Endothelial cell of umbilical vein (primary cell): ENCODE data around the gene YBX3. TPM values are rescaled to one million over a fixed set of nuclear protein-coding genes. Genes with fewer than 3 reads are reported as not detected.

Source experiments
- BruUV-seq: library from RNA; stranded (reverse); fragments of 400-500 nt; replicated peaks from 2 replicates; lab custom pipeline; 2021; lab: Mats Ljungman, UMichigan
- CTCF ChIA-PET: fragments of 300-600, 350-600 bp; sonication (Branson Sonifier 250); formaldehyde crosslinking; loops from one replicate; lab custom pipeline; 2021; ENCODE audit warnings: antibody characterized with exemption, inconsistent platforms; lab: Charles Lee
- POLR2A ChIA-PET: fragments of 300-600, 350-600 bp; sonication (Branson Sonifier 250); formaldehyde crosslinking; loops from one replicate; lab custom pipeline; 2021; ENCODE audit warnings: antibody characterized with exemption, inconsistent platforms; lab: Charles Lee
- DNase-seq: peaks from one replicate; pipeline ENCODE4 v3.0.0-alpha.2; 2011; ENCODE audit warnings: low read depth, low spot score
- FAIRE-seq: peaks from 2 replicates; lab custom pipeline; 2011; peaks lifted over from hg19 to GRCh38; lab: Jason Lieb, UNC
- H2AFZ ChIP-seq: 2 replicates; pipeline ENCODE4 v1.6.0; 2012; ENCODE audit warnings: low read depth, low read length, control low read depth, inconsistent platforms
- H3K27ac ChIP-seq: 2 replicates; pipeline ENCODE4 v1.5.1; 2011; ENCODE audit warnings: low read depth, mild to moderate bottlenecking, control low read depth, low read length, moderate library complexity; ENCODE audit not compliant: insufficient read depth
- H3K27me3 ChIP-seq, 2 experiments: 2 replicates each; pipeline versions ENCODE4 v1.6.0 to v1.6.1; 2011; ENCODE audit warnings: low read length in 2 of 2, mixed read lengths in 1 of 2; ENCODE audit not compliant: control insufficient read depth in 2 of 2, insufficient read depth in 2 of 2
- H3K36me3 ChIP-seq, 2 experiments: 2 replicates in 1 of 2; 3 replicates in 1 of 2; pipeline ENCODE4 v1.5.1; 2011; ENCODE audit warnings: low read length in 2 of 2, mild to moderate bottlenecking in 1 of 2, moderate library complexity in 1 of 2; ENCODE audit not compliant: control insufficient read depth in 2 of 2, insufficient read depth in 2 of 2; ENCODE audit errors: extremely low read depth in 1 of 2
- H3K4me1 ChIP-seq: 3 replicates; pipeline ENCODE4 v1.5.1; 2011; ENCODE audit warnings: mild to moderate bottlenecking, low read length; ENCODE audit not compliant: control insufficient read depth, insufficient read depth; ENCODE audit errors: extremely low read depth
- H3K4me2 ChIP-seq: 2 replicates; pipeline ENCODE4 v1.6.1; 2011; ENCODE audit warnings: low read length, control low read depth, mixed read lengths; ENCODE audit not compliant: insufficient read depth
- H3K4me3 ChIP-seq, 3 experiments: fragments of 200-600 bp in 1 of 3; sonication (generic), shearing (Covaris generic) in 1 of 3; replicated peaks in 1 of 3; 2 replicates each; pipeline ENCODE4 v1.5.1; 2011 to 2016; ENCODE audit warnings: control low read depth in 3 of 3, low read length in 3 of 3, mild to moderate bottlenecking in 2 of 3, inconsistent platforms in 1 of 3, low read depth in 1 of 3, moderate library complexity in 1 of 3; ENCODE audit not compliant: insufficient read depth in 1 of 3
- H3K79me2 ChIP-seq: 2 replicates; pipeline ENCODE4 v1.6.0; 2012; ENCODE audit warnings: low read length, inconsistent platforms; ENCODE audit not compliant: control insufficient read depth, insufficient read depth
- H3K9ac ChIP-seq: replicated peaks from 2 replicates; pipeline ENCODE3; 2011; ENCODE audit warnings: low read length, control low read depth; ENCODE audit not compliant: insufficient read depth; ENCODE audit errors: extremely low read depth
- H3K9me1 ChIP-seq: replicated peaks from 3 replicates; pipeline ENCODE4 v1.6.0; 2011; ENCODE audit warnings: mild to moderate bottlenecking, low read length; ENCODE audit not compliant: control insufficient read depth, insufficient read depth; ENCODE audit errors: extremely low read depth
- H3K9me3 ChIP-seq: replicated peaks from 2 replicates; pipeline ENCODE4 v1.5.1; 2012; ENCODE audit warnings: low read length, inconsistent platforms; ENCODE audit not compliant: control insufficient read depth, insufficient read depth
- H4K20me1 ChIP-seq: replicated peaks from 2 replicates; pipeline ENCODE3; 2011; ENCODE audit warnings: mild to moderate bottlenecking, low read length; ENCODE audit not compliant: control insufficient read depth, insufficient read depth; ENCODE audit errors: extremely low read depth
- FOS ChIP-seq: IDR thresholded peaks from 2 replicates; pipeline ENCODE4 v1.6.1; 2011; ENCODE audit warnings: mild to moderate bottlenecking, low read length, moderate library complexity, borderline replicate concordance; ENCODE audit not compliant: insufficient read depth
- GATA2 ChIP-seq: IDR thresholded peaks from 2 replicates; pipeline ENCODE4 v1.7.0; 2011; ENCODE audit warnings: low read depth, mild to moderate bottlenecking, moderate library complexity, mixed read lengths, low read length; ENCODE audit not compliant: insufficient read length, insufficient read depth
- POLR2A ChIP-seq: IDR thresholded peaks from 2 replicates; pipeline ENCODE4 v1.6.1; 2012; ENCODE audit warnings: low read depth, mild to moderate bottlenecking, control low read depth, low read length
- POLR2AphosphoS5 ChIP-seq: IDR thresholded peaks from 2 replicates; pipeline ENCODE4 v1.6.1; 2012; ENCODE audit warnings: low read depth, mild to moderate bottlenecking, control low read depth, low read length, moderate library complexity; ENCODE audit not compliant: insufficient read depth
- dilution Hi-C: fragments of 300-500 bp; cut with MboI; formaldehyde crosslinking; loops from one replicate; pipeline ENCODE4 v1.15.0; 2019; ENCODE audit warnings: low sequenced_read_pairs; ENCODE audit not compliant: extremely low pct_ligation_motif_present
- intact Hi-C: fragments of 100-400 bp; cut with micrococcal nuclease; formaldehyde crosslinking; loops from one replicate; pipeline ENCODE4 v1.10.0; 2022
- polyA plus RNA-seq, 4 experiments: library from polyadenylated mRNA; depleted of rRNA in 3 of 4; stranded (reverse) in 3 of 4; unstranded in 1 of 4; fragments of >200 nt; gene quantifications; 2 replicates each; pipeline versions ENCODE4 v1.2.1 to v1.2.3, GENCODE V29; 2011 to 2012; ENCODE audit warnings: missing spikeins in 1 of 4
- total RNA-seq: library from RNA; stranded (reverse); gene quantifications from 2 replicates; pipeline ENCODE4 v1.2.3, GENCODE V29; 2021
- TF ChIP-seq, protein P1 (sequence below), 2 donors: IDR thresholded peaks; 1 replicate in 1 of 2; 2 replicates in 1 of 2; pipeline ENCODE4 v1.5.1; 2011; ENCODE audit warnings: low read length in 2 of 2, mild to moderate bottlenecking in 2 of 2, moderate library complexity in 2 of 2, control low read depth in 1 of 2, inconsistent platforms in 1 of 2, low read depth in 1 of 2; ENCODE audit not compliant: insufficient read depth in 1 of 2; ENCODE audit errors: extremely low read depth in 1 of 2

YBX3 gene
- total and polyA plus RNA-seq, 2 donors (not counting 3 experiments of a cell fraction or from before 2014, with no cell fraction given), result 137 to 441 TPM

DNA sequence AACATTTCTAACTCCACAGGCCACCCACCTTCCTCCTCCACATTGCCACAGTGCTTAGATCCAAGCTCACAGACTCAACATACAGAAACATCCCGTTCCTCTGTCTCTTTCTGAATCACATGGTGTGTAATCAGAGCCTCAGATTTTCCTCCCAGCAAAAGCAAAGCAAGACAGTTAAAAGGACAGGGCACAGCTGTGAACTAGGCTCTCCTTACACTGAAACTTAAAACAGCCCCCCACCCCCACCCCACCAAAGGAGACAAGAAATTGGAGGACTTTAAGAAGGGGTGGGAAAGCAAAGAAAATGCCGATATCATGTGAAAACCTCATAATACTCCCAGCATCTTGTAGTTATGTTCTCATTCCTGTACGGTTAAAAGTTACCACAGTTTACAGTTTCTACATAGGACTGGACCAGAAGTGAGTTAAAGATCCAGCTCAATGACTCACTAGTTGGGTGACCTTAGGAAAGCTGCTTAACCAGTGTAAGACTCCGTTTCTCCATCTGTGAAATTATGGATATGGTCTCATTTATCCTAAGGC lies 4.8 kb downstream of the YBX3 start:
- Histone ChIP-seq H3K4me1 (peaks cover 63% of the 10 kb centered on the region), H3K27me3 (no peaks in the 10 kb centered on the region), H2AFZ (no peak overlapping the region), H3K36me3 (peaks cover 3 to 12% of the 10 kb centered on the region in 2 experiments), H3K27ac (peak overlapping the region; percentile 82), H3K9ac (peak overlapping the region; percentile 99), H3K4me3 (peak overlapping the region in 2 of 3 experiments; percentile 8 to 88), H3K9me1 (no peaks in the 10 kb centered on the region), H4K20me1 (peaks cover 4% of the 10 kb centered on the region), H3K4me2 (peak overlapping the region; percentile 90), H3K9me3 (no peaks in the 10 kb centered on the region), H3K79me2 (peaks cover 91% of the 10 kb centered on the region)
- FAIRE-seq (peak; percentile 24), DNase-seq (peak; percentile 69)
- dilution Hi-C loops, result no loop called here
- TF ChIP-seq POLR2A (no peak), GATA2 (peak; percentile 27), FOS (peak; percentile 55)
- intact Hi-C loops, result no loop called here
- POLR2A ChIA-PET, result no interaction called here
- CTCF ChIA-PET, result interaction anchor here (0.9 to 4.3 kb wide), 4 partner anchors 13 to 77 kb away, joined by 3 to 49 read pairs (median 5); no protein-coding TSS in a partner anchor
- no TSS peak for BruUV-seq

DNA sequence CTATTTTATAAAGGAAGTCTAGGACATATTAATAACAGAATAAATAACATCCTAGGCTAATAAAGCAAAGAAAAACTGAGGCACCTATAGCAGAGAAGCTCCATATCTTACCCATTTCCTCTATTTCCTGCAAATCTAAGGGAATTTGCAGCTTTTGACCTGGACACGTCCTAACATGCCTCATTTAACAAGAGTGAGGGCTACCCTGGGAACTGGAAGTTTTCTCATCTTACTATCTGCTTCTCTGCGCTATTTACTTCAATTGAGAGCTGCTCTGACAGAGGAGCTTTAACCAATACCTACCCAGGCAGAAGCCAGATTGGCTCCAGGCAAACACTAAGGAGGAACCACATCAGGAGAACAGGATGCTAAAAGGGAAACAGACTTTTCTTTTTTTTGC lies 5.7 kb downstream of the YBX3 start:
- BruUV-seq, result no TSS peak
- Histone ChIP-seq H4K20me1 (peaks cover 4% of the 10 kb centered on the region), H3K27me3 (no peaks in the 10 kb centered on the region), H3K79me2 (peaks cover 91% of the 10 kb centered on the region), H3K9me3 (no peaks in the 10 kb centered on the region), H2AFZ (no peak overlapping the region), H3K4me2 (peak overlapping the region; percentile 90), H3K9ac (peak overlapping the region; percentile 99), H3K9me1 (no peaks in the 10 kb centered on the region), H3K27ac (peak overlapping the region; percentile 82), H3K4me1 (peaks cover 63% of the 10 kb centered on the region), H3K4me3 (peak overlapping the region in 1 of 3 experiments; percentile 42), H3K36me3 (peaks cover 4 to 13% of the 10 kb centered on the region in 2 experiments)
- ChIA-PET CTCF (interaction anchor here (0.6 to 4.3 kb wide), 7 partner anchors 11 to 967 kb away, joined by 3 to 49 read pairs (median 3); no protein-coding TSS in a partner anchor), POLR2A (interaction anchor here (0.6 to 1.1 kb wide), 2 partner anchors 19 to 22 kb away, joined by 3 read pairs; no protein-coding TSS in a partner anchor)
- intact Hi-C loops (loop anchor here (2.0 kb wide), 1 partner anchor 43 kb away; the partner anchor contains the start of gene STYK1), dilution Hi-C loops (no loop called here)
- no peak for FAIRE-seq
- TF ChIP-seq, protein P1, sequence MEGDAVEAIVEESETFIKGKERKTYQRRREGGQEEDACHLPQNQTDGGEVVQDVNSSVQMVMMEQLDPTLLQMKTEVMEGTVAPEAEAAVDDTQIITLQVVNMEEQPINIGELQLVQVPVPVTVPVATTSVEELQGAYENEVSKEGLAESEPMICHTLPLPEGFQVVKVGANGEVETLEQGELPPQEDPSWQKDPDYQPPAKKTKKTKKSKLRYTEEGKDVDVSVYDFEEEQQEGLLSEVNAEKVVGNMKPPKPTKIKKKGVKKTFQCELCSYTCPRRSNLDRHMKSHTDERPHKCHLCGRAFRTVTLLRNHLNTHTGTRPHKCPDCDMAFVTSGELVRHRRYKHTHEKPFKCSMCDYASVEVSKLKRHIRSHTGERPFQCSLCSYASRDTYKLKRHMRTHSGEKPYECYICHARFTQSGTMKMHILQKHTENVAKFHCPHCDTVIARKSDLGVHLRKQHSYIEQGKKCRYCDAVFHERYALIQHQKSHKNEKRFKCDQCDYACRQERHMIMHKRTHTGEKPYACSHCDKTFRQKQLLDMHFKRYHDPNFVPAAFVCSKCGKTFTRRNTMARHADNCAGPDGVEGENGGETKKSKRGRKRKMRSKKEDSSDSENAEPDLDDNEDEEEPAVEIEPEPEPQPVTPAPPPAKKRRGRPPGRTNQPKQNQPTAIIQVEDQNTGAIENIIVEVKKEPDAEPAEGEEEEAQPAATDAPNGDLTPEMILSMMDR (IDR thresholded peaks at IDR 0.05; ENCODE audit: extremely low read depth in 1 of 2, insufficient read depth in 1 of 2, low read depth in 1 of 2, low read length in 2 of 2), result no peak
- peak; percentile 44 for TF ChIP-seq POLR2AphosphoS5
- DNase-seq, result peak; percentile 88
